ENCODE data around the gene UBE2U.

UBE2U gene, protein sequence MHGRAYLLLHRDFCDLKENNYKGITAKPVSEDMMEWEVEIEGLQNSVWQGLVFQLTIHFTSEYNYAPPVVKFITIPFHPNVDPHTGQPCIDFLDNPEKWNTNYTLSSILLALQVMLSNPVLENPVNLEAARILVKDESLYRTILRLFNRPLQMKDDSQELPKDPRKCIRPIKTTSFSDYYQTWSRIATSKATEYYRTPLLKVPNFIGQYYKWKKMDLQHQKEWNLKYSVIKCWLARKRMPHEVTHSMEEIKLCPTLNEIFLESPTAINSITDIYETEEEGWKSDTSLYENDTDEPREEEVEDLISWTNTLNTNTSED

GRCh38 chr1:64203420-64203819 lies at the start of gene UBE2U:
Gene UBE2U (plus strand): TSS chr1:64203623. CDS start chr1:64204051, 428 bp downstream.
- DNase-seq (ENCODE audit: low spot score): no peak

DNA sequence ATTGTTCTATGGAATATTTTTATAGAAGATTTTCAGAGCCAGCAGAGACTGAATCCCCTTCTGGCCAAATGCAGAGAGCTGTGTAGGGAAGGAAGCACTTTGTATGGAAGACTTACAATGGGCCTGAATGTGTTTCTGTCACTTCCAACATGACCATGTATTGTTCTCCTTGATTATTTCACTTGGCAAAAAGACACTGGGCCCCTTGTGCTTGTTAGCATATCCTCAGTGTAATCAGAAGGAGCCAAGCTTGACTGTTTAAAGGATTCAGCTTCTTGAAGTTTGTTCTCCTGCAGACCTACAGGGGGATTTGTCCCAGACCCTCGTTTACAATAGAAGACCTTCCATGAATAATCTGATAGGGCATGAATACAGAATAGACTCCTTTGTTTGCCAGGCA lies 48.1 kb upstream of the UBE2U start:
- DNase-seq (ENCODE audit: low spot score): no peak

DNA sequence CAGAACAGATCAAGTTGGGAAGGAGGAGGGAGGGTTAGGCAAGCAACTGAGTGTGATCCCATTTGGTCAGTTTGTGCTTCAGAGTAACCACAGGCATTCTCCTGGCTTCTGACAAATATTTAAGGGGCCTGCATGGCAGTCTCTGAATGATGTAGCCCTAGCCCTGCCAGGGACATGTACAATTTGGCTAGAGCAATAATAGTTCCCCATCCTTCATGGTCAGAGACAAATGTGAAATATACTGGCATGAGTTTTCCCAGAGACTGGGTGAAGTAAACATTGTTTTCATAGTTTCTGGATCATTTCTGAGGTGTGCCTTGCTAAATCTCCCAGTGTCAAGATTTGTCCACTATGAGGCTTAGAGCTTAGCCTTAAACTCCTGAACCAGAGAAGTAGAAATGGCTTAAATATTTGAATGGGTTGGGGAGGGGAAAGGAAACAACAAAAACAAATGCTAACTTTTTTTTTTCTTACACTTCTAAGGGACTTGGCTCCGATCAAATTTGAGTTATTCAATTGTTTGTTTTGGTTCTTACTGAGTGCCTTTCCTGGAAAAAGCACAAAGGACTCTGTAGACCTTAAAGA lies 42.0 kb upstream of the UBE2U start:
- peak; percentile 80 for DNase-seq (ENCODE audit: low spot score)

DNA sequence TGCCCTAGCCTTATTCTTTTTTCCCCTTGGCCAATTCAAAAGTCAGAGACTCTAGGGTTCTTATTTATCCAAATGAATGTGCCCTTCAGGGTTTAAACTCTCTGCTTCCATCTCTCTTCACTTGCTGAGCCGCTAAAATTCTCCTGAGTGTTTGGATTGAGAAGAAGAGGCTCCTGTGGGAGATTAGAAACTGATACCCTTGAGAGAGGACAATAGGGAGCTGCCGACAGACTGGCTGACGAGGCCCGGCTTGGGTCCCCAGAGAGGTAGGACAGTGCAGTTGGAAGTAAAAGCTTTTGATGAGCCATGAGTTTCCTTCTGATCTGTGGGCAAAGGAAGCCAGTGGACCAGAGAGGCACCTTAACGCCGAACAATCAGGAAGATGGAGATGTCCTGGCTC lies 41.3 kb upstream of the UBE2U start:
- no peak for DNase-seq (ENCODE audit: low spot score)

- DNase-seq (ENCODE audit: low spot score): no peak
Measured at GRCh38 chr1:64162804-64163203, 40.6 kb upstream of the UBE2U start.

DNA sequence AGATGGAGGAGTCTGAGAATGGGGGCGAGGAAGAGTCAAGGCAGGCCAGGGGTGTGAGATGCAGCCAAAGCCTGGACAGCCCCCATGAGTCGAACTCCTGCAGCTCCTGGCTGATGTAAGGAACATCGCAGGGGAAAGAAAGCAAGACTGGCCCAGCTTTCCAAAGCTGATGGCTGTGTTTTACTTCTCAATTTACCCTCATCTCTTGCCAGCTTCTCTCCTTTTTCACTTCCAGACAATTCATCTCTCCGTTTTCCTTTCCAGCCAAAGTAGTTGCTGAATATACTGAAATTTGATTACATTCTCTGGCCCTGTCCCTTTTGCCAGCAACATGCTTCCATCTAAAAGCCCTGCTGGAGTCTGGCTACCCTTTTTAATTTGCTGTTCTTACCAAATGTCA lies 40.0 kb upstream of the UBE2U start:
- DNase-seq (ENCODE audit: low spot score): no peak

DNA sequence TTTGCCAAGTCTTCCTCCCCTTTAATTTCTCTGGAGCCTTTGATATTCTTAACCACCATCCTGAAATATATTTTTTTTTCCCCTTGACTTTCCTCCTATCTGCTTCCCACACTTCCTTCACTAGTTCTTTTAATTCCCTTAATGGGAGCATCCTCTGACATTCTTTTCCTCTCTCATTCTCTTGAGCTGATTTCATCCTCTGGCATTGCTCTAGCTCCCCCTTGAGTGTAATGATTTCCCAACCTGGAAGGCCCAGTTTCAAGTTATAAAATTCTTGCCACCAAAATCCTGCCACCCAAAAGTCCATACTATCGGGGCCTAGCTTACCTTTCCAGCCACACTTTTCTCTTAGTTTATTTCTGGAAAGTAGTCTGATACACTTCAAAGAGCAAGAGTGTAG lies 39.5 kb upstream of the UBE2U start:
- peak; percentile 74 for DNase-seq (ENCODE audit: low spot score)

DNA sequence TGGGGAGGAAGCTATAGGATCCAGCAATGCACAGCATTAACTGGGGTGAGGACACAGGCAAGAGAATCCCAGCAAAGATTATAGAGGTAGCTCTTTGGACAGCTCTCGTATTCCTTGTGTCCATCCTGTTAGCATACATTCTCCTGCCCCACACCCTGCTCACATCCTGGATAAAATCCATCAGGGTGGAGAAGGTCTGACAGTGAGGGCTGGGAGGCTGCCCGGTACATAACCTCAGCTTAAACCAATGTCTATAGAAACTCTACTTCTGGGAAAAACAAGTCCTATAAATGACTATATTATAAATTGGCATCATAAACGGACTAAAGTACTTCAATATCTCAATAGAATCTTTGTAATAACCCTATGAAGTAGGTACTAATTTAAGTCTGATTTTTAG lies 36.8 kb upstream of the UBE2U start:
- DNase-seq (ENCODE audit: low spot score): no peak

GRCh38 chr1:64167176-64167575 lies 36.2 kb upstream of the UBE2U start:
- DNase-seq (ENCODE audit: low spot score): peak; percentile 40

GRCh38 chr1:64171246-64171645 lies 32.2 kb upstream of the UBE2U start:
- no peak for DNase-seq (ENCODE audit: low spot score)

DNA sequence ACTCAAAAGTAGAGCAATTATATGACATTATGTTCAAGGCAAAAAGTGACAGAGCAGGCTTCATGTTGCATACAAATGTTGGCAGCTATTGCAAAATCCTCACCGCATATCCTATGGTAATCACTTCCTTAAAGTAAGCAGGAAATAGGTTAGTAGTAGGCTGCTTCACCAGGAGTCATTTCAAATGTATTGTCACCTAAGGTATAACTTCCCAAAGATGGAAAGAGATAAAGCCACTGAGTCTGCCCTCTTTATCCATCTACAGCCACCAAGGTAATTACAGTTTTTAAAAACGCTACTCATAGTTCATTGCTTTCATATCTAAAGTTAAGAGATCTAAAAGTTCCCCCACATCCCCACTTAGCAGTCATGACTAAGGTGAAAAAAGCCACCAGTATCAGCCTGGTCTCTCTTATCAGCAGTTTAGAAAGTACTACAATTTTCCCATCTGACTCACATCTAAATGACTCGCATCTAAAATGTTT lies 31.6 kb upstream of the UBE2U start:
- peak; percentile 34 for DNase-seq (ENCODE audit: low spot score)

- DNase-seq (ENCODE audit: low spot score): no peak
Measured at GRCh38 chr1:64172458-64172983, 30.9 kb upstream of the UBE2U start.

- no peak for DNase-seq (ENCODE audit: low spot score)
Measured at GRCh38 chr1:64173336-64173940, 30.0 kb upstream of the UBE2U start.

DNA sequence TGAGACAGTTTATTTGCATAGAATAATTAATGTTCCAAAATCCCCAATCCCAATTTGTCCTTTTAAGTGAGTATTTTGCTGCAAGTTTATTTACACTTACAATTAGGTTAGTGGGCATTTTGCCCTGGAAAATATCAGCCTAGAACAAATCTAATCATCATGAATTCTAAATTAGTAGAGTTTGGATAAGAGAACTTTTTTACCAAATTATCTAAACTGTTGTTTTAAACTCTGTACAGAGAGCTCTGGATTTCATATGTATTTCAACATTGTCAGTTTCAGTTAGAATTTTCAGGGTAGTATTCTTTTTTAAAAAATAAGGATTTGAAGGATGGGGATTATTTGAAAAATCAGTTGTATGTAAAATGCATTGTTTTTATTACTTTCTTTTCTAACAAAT lies 27.8 kb upstream of the UBE2U start:
- DNase-seq (ENCODE audit: low spot score): no peak

DNA sequence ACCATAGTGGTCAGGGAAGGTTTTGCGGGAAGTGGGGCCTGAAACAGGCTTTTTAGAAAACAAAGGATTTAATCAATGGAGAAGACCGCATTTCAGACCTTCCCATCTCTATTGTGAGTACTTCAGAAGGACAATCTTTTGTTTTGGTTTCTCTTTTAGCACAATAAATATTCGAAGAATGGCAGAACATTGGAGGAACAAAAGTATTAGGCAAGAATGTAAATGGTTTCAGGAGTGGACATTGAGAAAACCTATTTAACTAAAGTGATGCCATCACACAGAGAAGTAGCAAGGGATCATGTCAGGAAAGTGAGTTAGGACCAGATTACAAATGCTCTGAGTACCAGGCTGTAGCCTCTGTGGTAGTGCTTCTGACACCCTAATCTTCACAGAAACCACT lies 26.8 kb upstream of the UBE2U start:
- DNase-seq (ENCODE audit: low spot score): no peak

- DNase-seq (ENCODE audit: low spot score): no peak
Measured at GRCh38 chr1:64179588-64179987, 23.8 kb upstream of the UBE2U start.

DNA sequence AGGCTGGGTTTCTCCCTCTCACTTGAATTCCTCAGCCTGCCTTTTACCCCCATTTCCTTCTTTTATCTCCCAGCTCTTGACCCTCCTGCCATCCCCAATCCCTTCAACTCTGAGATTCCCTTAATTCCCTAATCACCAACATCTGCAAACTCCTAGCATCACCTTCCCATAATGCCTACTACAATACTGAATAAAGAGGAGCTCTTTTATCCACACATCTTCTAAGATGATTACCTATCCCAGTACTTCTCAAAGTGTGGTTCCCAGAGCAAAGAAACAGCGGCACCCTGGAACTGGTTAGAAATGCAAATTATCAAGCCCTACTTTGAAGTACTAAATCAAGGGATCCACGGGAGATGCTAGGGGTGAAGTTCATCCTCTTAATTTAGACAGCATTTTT lies 21.2 kb upstream of the UBE2U start:
- DNase-seq (ENCODE audit: low spot score): no peak

DNA sequence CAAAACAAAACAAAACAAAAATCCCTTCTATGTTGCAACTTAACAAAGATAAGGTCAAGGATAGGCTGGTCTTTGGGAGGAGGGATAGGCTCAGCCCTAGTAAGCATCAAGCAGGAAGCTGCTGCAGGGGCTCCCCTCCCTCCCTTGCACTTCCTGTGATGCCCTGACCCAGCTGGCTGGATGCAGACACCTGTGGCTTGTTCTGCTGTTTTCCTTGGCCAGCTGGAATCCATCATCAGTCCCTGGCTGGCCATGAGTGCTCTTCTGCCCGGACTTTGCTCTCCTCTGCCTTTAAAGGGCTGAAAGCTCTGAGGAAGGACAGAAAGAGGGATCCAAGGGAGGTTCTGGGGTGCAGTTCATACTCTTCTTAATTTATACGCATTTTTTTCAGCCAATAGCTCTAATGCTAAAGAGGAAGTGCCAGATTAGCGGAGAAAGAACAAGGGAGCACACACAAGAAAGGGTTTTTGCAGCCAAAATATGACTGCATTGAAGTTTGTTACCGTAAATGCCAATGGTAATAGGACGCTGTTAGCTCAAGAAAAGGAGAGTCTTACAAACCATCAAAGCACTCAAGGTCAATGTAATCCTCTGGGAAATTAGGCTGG lies 19.9 kb upstream of the UBE2U start:
- no peak for DNase-seq (ENCODE audit: low spot score)

DNA sequence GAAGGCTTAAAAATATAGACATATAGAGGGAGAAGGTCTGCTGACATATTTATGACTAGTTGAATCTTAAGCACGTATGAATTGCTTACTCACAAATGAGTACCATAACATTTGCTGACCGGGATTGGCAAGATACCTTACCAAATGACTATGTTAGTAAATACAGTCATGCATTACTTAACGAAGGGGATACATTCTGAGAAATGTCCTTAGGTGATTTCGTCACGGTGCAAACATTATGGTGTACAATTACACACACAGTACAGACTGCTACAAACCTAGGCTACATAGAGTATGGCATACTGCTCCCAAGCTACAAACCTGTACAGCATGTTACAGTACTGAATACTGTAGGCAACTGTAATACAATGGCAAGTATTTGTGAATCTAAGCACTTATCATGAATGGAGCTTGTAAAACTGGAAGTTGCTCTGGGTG lies 19.4 kb upstream of the UBE2U start:
- peak; percentile 13 for DNase-seq (ENCODE audit: low spot score)

- DNase-seq (ENCODE audit: low spot score): no peak
Measured at GRCh38 chr1:64186138-64186897, 17.1 kb upstream of the UBE2U start.

GRCh38 chr1:64186898-64187280 lies 16.5 kb upstream of the UBE2U start:
- DNase-seq (ENCODE audit: low spot score): no peak

DNA sequence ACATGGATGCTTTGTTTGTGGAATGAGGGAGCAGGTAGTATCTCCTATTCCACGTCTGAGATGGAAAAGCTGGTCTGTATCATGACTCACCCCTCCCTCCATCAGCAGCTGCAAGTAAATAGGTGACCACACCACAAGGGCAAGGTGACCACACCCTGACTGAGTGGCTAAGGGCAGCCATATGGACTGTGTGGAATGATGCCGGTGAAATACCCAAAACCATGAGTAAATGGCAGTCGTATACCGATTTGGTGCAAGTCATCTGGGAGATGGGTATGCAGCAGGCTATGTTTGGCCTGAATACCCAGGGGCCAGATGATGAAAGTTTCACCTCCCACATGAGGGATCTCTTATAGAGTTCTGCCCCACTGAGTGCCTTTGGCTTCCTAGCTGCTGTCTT lies 15.8 kb upstream of the UBE2U start:
- DNase-seq (ENCODE audit: low spot score): no peak

All from GM03348 (cell line).